NCI-H2081 treated with DMSO at 0.1 percent for 48 hours (cell line): Measurements from ENCODE around the gene HLF.

Experiments
- DNase-seq: peaks from one replicate; lab custom pipeline; 2025; lab: John Stamatoyannopoulos, UW

Gene HLF

GRCh38 chr17:55354941-55355340 lies 90.2 kb downstream of the HLF start:
- DNase-seq = no peak

GRCh38 chr17:55356434-55357328 lies 91.9 kb downstream of the HLF start:
- DNase-seq = peak; percentile 30

GRCh38 chr17:55360971-55361370 lies 96.2 kb downstream of the HLF start:
- DNase-seq = no peak

- DNase-seq = no peak
These were observed 98.3 kb downstream of the HLF start for GRCh38 chr17:55363033-55363432.

- no peak for DNase-seq
These were observed 101.3 kb downstream of the HLF start for GRCh38 chr17:55366020-55366481.

DNA sequence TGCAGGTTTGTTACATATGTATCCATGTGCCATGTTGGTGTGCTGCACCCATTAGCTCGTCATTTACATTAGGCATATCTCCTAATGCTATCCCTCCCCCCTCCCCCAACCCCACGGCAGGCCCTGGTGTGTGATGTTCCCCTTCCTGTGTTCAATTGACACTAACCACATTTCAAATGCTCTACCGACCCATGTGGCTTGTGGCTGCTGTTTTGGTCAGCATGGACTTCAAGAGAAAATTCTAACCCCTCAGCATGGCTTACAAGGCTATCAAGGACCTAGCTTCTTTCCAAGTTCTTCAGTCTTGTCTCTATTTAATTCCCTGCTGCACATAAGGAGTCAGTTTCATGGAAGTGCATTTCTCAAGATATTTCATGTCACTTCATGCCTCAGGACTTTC lies 103.9 kb downstream of the HLF start:
- no peak for DNase-seq
